ENCODE measurements around the gene TGFBR3.

TGFBR3 gene

DNA sequence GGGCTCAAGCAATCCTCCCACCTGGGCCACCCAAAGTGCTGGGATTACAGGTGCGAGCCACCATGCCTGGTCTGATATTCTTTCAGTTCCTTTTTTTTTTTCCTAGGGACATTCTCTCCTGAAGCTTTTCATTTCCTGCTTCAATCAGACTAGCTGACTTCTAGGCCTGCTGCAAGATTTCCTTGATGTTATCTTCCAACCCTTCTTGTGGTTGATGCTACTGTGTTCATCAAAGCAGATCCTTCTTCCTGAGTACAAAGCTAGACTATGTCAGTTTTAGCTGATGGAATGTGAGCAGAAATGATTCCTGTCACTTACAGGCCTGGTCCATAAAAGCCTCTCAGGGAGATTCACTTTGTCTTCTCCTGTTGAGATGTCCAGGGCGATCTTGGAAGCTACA lies 238.9 kb downstream of the TGFBR3 start:
- in situ Hi-C loops (cut with MboI; ENCODE audit: low pct_unique_long_range_greater_than_20kb, low sequenced_read_pairs), result no loop called here

DNA sequence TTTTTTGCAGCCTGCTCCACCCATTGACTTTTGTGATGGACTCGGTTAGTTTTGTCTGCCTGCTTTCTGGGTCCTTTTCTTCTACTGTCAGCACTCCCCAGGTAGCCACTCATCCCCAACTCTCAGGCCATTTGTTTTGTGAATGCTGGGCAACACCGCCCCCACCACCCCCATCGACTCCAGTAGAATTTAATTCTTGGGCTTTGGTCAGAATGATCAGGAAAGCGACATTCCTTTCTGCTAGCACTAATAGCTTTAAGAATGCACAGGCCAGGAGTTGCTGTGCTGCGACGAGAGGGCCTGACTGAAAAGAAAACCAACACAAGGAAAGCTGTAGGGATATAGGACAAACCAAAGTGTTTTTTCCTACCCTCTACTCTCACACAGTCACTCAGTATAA lies 240.9 kb downstream of the TGFBR3 start:
- in situ Hi-C loops (cut with MboI; ENCODE audit: low pct_unique_long_range_greater_than_20kb, low sequenced_read_pairs), result no loop called here
- DNase-seq, result no peak

More for the DNA sequence above, 238.9 kb downstream of the TGFBR3 start:
- DNase-seq, result no peak

DNA sequence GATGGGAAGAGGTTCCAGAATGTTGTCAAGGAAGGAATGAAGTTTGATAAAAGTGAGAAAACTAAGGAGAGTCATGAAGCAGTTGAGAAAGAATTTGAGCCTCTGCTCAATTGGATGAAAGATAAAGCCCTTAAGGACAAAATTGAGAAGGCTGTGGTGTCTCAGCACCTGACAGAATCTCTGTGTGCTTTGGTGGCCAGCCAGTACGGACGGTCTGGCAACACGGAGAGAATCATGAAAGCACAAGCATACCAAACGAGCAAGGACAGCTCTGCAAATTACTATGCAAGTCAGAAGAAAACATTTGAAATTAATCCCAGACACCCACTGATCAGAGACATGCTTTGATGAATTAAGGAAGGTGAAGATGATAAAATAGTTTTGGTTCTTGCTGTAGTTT lies 242.5 kb downstream of the TGFBR3 start:
- in situ Hi-C loops (cut with MboI; ENCODE audit: low pct_unique_long_range_greater_than_20kb, low sequenced_read_pairs), result no loop called here
- no peak for DNase-seq

DNA sequence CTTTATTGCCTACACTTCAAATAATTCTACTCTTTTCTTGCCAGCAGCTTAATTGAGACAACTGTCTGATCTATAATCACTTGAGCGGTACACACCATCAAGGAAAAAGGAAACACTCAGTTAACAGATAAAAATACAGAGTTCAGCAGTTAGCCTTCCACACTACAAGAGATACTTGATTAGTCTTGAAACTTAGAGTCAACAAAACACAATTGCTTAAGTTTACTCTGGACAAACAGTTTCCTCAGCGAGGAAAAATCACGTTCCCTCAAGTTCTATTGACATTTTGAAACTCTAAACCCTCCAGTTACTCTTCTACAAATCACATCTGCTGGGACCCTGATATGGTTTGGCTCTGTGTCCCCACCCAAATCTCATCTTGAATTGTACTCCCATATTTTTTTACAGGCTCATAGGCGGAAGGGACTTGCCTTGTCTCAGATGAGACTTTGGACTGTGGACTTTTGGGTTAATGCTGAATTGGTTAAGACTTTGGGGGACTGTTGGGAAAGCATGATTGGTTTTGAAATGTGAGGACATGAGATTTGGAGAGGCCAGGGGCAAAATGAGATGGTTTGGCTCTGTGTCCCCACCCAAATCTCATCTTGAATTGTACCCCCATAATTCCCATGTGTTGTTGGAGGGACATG lies 244.9 kb downstream of the TGFBR3 start:
- no peak for DNase-seq
- in situ Hi-C loops (cut with MboI; ENCODE audit: low pct_unique_long_range_greater_than_20kb, low sequenced_read_pairs), result no loop called here

DNA sequence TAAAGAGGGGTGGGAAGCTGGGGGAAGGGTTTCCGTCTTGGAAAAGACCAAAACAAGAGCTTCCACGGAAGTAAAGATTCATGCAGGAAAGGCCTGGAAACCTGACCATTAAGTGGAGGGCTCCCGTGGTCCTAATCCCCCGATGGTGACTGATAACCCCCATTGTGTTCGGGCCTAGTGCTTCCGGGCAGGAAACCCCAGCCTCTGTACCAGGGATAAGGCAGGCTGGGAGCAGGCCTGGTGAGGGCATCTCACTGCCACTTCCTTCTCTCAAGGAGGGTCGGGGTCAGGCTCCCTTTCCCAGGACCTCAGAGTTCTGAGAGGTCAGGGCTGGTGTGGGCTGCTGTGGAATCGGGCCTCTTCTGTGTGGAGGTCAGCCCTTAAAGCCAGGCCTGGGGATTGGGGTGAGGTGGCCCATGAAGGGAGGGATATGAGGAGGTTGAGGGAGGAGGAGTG lies 248.4 kb downstream of the TGFBR3 start:
- no peak for DNase-seq
- in situ Hi-C loops (cut with MboI; ENCODE audit: low pct_unique_long_range_greater_than_20kb, low sequenced_read_pairs), result no loop called here

DNA sequence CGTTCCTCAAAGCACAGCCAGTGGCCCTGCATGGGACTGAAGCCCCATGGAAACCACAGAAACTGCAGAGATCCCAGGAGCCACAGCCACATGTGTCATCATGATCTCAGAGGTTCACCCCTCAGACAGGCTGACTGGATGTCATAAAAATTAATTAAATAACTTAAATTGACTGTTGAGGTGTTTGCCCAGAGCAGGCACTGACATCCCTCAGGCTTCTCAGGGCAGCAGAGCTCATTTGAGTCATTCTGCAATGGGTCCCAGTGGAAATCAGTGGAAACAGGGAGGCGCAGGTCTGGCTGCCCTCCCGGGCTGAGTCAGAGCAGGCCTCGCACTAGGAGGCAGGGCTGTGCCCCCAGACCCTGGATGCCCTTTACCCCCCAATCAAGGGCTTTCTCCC lies 250.2 kb downstream of the TGFBR3 start:
- no peak for DNase-seq
- in situ Hi-C loops (cut with MboI; ENCODE audit: low pct_unique_long_range_greater_than_20kb, low sequenced_read_pairs), result no loop called here

DNA sequence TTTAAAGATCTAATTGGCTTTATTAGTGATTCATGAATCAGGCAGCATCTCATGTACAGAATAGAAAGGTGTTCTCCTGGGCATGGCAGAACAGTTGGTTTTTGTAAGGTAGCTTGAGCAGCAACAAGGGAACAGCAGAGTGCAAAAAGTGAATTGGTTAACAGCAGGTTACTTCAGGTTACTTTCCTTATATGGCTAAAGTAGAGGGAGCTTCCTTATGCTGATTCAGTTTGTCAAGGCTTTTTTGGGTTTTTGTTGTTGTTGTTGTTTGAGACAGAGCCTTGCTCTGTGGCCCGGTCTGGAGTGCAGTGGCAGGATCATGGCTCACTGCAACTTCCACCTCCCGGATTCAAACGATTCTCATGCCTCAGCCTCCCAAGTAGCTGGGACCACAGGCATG lies 252.5 kb downstream of the TGFBR3 start:
- DNase-seq, result no peak
- in situ Hi-C loops (cut with MboI; ENCODE audit: low pct_unique_long_range_greater_than_20kb, low sequenced_read_pairs), result no loop called here

DNA sequence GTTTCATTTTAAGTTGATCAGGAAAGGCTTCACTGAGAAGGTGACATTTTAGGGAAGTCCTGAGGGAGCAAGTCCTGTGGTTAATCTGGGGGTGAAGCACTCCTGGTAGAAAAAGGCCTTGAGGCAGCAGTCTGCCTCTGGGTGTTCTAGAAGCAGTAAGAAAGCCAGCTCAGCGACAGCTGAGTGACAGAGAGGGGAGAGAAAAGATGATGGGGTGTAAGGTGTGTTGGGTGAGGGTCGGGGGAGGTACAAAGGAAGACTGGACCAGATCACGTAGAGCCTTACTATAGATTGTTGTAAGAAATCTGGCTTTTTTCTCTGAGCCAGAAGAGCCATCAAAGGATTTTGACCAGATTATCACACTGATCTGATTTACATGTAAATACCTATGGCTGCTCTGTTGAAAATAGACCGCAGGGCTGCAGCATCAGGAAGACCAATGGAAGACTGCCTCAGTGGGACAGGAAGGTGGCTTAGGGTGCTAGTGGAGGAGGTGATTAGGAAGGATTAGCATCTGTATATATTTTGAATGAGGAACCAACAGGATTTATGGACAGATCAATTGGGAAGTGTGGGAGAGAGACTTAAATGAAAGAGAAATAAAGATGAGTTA lies 254.1 kb downstream of the TGFBR3 start:
- in situ Hi-C loops (cut with MboI; ENCODE audit: low pct_unique_long_range_greater_than_20kb, low sequenced_read_pairs), result no loop called here
- DNase-seq, result peak; percentile 11

DNA sequence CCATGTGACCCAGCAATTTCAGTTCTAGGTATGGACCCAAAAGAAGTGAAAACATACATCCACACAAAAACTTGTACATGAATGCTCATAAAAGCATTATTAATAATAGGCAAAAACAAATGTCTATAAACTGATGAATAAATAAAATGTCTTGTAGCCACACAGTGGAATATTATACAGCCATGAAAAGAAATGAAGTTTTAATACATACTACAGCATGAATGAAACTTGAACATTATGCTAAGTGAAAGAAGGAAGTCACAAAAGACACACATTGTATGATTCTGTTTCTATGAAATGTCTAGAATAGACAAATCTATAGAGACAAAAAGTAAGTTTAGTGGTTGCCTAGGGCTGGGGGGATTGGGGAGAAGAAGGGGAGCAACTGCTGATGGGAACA lies 255.1 kb downstream of the TGFBR3 start:
- no peak for DNase-seq
- in situ Hi-C loops (cut with MboI; ENCODE audit: low pct_unique_long_range_greater_than_20kb, low sequenced_read_pairs), result no loop called here
